HepG2 (cell line): ENCODE measurements around the gene USP2. TPM values are rescaled to one million over a fixed set of nuclear protein-coding genes. Genes with fewer than 3 reads are reported as not detected.

Experiments
- ARID3A ChIP-seq: IDR thresholded peaks from 2 replicates; pipeline ENCODE4 v1.6.1; 2012; ENCODE audit warnings: low read depth, low read length, improper control_type of control experiment
- ATF2 ChIP-seq: sonication (generic); formaldehyde crosslinking; IDR thresholded peaks from 2 replicates; pipeline ENCODE4 v1.4.0; 2020; ENCODE audit warnings: missing genetic modification reagents
- EZH2 ChIP-seq: conservative IDR thresholded peaks from 2 replicates; pipeline ENCODE4 v1.6.1; 2012; ENCODE audit warnings: mild to moderate bottlenecking, low read depth, low read length, moderate library complexity
- GTF3A ChIP-seq: sonication (generic); formaldehyde crosslinking; conservative IDR thresholded peaks from 2 replicates; pipeline ENCODE4 v1.4.0; 2020; ENCODE audit warnings: mild to moderate bottlenecking, missing genetic modification reagents
- KDM4B ChIP-seq: sonication (generic); formaldehyde crosslinking; IDR thresholded peaks from 2 replicates; pipeline ENCODE4 v1.4.0; 2020; ENCODE audit warnings: missing genetic modification reagents
- KIAA2018 ChIP-seq: sonication (generic); formaldehyde crosslinking; IDR thresholded peaks from 2 replicates; pipeline ENCODE4 v1.5.0; 2020; ENCODE audit warnings: mild to moderate bottlenecking, missing genetic modification reagents, borderline replicate concordance
- NONO ChIP-seq, 2 experiments: fragments of 450-650 bp in 1 of 2; sonication (generic) in 1 of 2; formaldehyde crosslinking in 1 of 2; IDR thresholded peaks in 1 of 2; conservative IDR thresholded peaks in 1 of 2; 2 replicates each; pipeline versions ENCODE4 v1.6.1 to v1.8.0; 2017 to 2022; ENCODE audit warnings: mild to moderate bottlenecking in 1 of 2, missing genetic modification reagents in 1 of 2, moderate library complexity in 1 of 2
- TCF7L2 ChIP-seq: IDR thresholded peaks from 2 replicates; pipeline ENCODE4 v1.6.1; 2011; ENCODE audit warnings: mild to moderate bottlenecking, low read depth, low read length, moderate library complexity
- THAP8 ChIP-seq: sonication (generic); formaldehyde crosslinking; IDR thresholded peaks from 2 replicates; pipeline ENCODE4 v1.5.1; 2020; ENCODE audit warnings: missing genetic modification reagents, mild to moderate bottlenecking, borderline replicate concordance
- ZNF224 ChIP-seq: sonication (generic); formaldehyde crosslinking; IDR thresholded peaks from 2 replicates; pipeline ENCODE4 v1.5.0; 2020; ENCODE audit warnings: mild to moderate bottlenecking, missing genetic modification reagents
- ZNF615 ChIP-seq: sonication (generic); formaldehyde crosslinking; IDR thresholded peaks from 2 replicates; pipeline ENCODE4 v1.5.0; 2020; ENCODE audit warnings: mild to moderate bottlenecking, missing genetic modification reagents, borderline replicate concordance
- ZNF639 ChIP-seq: conservative IDR thresholded peaks from 2 replicates; pipeline ENCODE4 v1.6.1; 2018; ENCODE audit warnings: missing genetic modification reagents
- ZNF703 ChIP-seq: sonication (generic); formaldehyde crosslinking; IDR thresholded peaks from 2 replicates; pipeline ENCODE4 v1.5.1; 2020; ENCODE audit warnings: missing genetic modification reagents, mild to moderate bottlenecking, moderate library complexity, borderline replicate concordance
- ZNF883 ChIP-seq: sonication (generic); formaldehyde crosslinking; IDR thresholded peaks from 2 replicates; pipeline ENCODE4 v1.5.1; 2020; ENCODE audit warnings: mild to moderate bottlenecking, missing genetic modification reagents; ENCODE audit errors: not compliant biosample characterization
- polyA plus RNA-seq, 8 experiments: library from polyadenylated mRNA; depleted of rRNA in 3 of 8; stranded (reverse) in 7 of 8; unstranded in 1 of 8; fragments of >200 nt; fragmentation: Illumina TruSeq in 4 of 8; extraction: Trizol in 4 of 8; gene quantifications; 2 replicates each; pipeline versions ENCODE4 v1.2.1 to v1.2.3, GENCODE V29; 2011 to 2016; ENCODE audit warnings: low read depth in 4 of 8, missing spikeins in 1 of 8, mixed read lengths in 1 of 8; ENCODE audit not compliant: insufficient read depth in 1 of 8
- total RNA-seq, 5 experiments: library from RNA; depleted of rRNA; stranded (reverse); fragments of >200 nt; fragmentation: Illumina TruSeq; extraction: Trizol; gene quantifications; 2 replicates each; pipeline ENCODE4 v1.2.3, GENCODE V29; 2016; ENCODE audit warnings: low read depth in 1 of 5

USP2 gene
- total and polyA plus RNA-seq, 2 of the 13 experiments (the other 11 are each of a cell fraction or from before 2014, with no cell fraction given): 2.5 to 6.0 TPM

- no peak for TF ChIP-seq KIAA2018 (CRISPR knock-in tag)
- no peak for TF ChIP-seq THAP8 (CRISPR knock-in tag)
- TF ChIP-seq EZH2: no peak
- TF ChIP-seq TCF7L2: no peak
- no peak for TF ChIP-seq ATF2
- TF ChIP-seq KDM4B (CRISPR knock-in tag): no peak
- no peak for TF ChIP-seq ZNF224 (CRISPR knock-in tag)
- TF ChIP-seq ZNF703 (CRISPR knock-in tag): no peak
- TF ChIP-seq ZNF615 (CRISPR knock-in tag): no peak
- no peak for TF ChIP-seq NONO (IDR thresholded peaks at IDR 0.05)
- no peak for TF ChIP-seq NONO (CRISPR knock-in tag; conservative IDR thresholded peaks at IDR 0.05)
- no peak for TF ChIP-seq ZNF883
- no peak for TF ChIP-seq ZNF639 (CRISPR knock-in tag)
- no peak for TF ChIP-seq ARID3A
- no peak for TF ChIP-seq GTF3A
Observed at GRCh38 chr11:119373059-119373920, 8.2 kb downstream of the USP2 start (continued).
